Adrenal gland (tissue), 5 donors: ENCODE measurements around the gene H2BK1.

Experiments
- CTCF ChIP-seq, 6 experiments: fragments of 450-650 bp in 4 of 6; fragments of 200-600 bp in 2 of 6; sonication (generic) in 1 of 6; IDR thresholded peaks; 1 replicate in 5 of 6; 2 replicates in 1 of 6; pipeline versions ENCODE4 v1.5.1 to v1.8.0; 2016 to 2021; ENCODE audit warnings: antibody characterized with exemption in 6 of 6, mild to moderate bottlenecking in 2 of 6, moderate library complexity in 1 of 6
- POLR2A ChIP-seq, 2 donors: fragments of 450-650 bp; IDR thresholded peaks; one replicate each; pipeline ENCODE4 v1.6.1; 2017; ENCODE audit warnings: antibody characterized with exemption in 2 of 2, mild to moderate bottlenecking in 2 of 2, moderate library complexity in 1 of 2
- donor health status: DM: no; HTN: no; CAD: no.

- TF ChIP-seq POLR2A (IDR thresholded peaks at IDR 0.05) = peak in 1 of 2 donors; percentile 18
- no peak for TF ChIP-seq CTCF (IDR thresholded peaks at IDR 0.05)
These were observed 40.2 kb upstream of the H2BK1 start for GRCh38 chr7:151250181-151251132.
